Endothelial cell of umbilical vein (primary cell): Measurements from ENCODE around the gene NKD2. TPM values are rescaled to one million over a fixed set of nuclear protein-coding genes. Genes with fewer than 3 reads are reported as not detected.

Experiments
- BruUV-seq: library from RNA; stranded (reverse); fragments of 400-500 nt; replicated peaks from 2 replicates; lab custom pipeline; 2021; lab: Mats Ljungman, UMichigan
- CTCF ChIA-PET: fragments of 300-600, 350-600 bp; sonication (Branson Sonifier 250); formaldehyde crosslinking; loops from one replicate; lab custom pipeline; 2021; ENCODE audit warnings: antibody characterized with exemption, inconsistent platforms; lab: Charles Lee
- POLR2A ChIA-PET: fragments of 300-600, 350-600 bp; sonication (Branson Sonifier 250); formaldehyde crosslinking; loops from one replicate; lab custom pipeline; 2021; ENCODE audit warnings: antibody characterized with exemption, inconsistent platforms; lab: Charles Lee
- DNase-seq: peaks from one replicate; pipeline ENCODE4 v3.0.0-alpha.2; 2011; ENCODE audit warnings: low read depth, low spot score
- FAIRE-seq: peaks from 2 replicates; lab custom pipeline; 2011; peaks lifted over from hg19 to GRCh38; lab: Jason Lieb, UNC
- H2AFZ ChIP-seq: 2 replicates; pipeline ENCODE4 v1.6.0; 2012; ENCODE audit warnings: low read depth, low read length, control low read depth, inconsistent platforms
- H3K27ac ChIP-seq: 2 replicates; pipeline ENCODE4 v1.5.1; 2011; ENCODE audit warnings: low read depth, mild to moderate bottlenecking, control low read depth, low read length, moderate library complexity; ENCODE audit not compliant: insufficient read depth
- H3K27me3 ChIP-seq, 2 experiments: 2 replicates each; pipeline versions ENCODE4 v1.6.0 to v1.6.1; 2011; ENCODE audit warnings: low read length in 2 of 2, mixed read lengths in 1 of 2; ENCODE audit not compliant: control insufficient read depth in 2 of 2, insufficient read depth in 2 of 2
- H3K36me3 ChIP-seq, 2 experiments: 2 replicates in 1 of 2; 3 replicates in 1 of 2; pipeline ENCODE4 v1.5.1; 2011; ENCODE audit warnings: low read length in 2 of 2, mild to moderate bottlenecking in 1 of 2, moderate library complexity in 1 of 2; ENCODE audit not compliant: control insufficient read depth in 2 of 2, insufficient read depth in 2 of 2; ENCODE audit errors: extremely low read depth in 1 of 2
- H3K4me1 ChIP-seq: 3 replicates; pipeline ENCODE4 v1.5.1; 2011; ENCODE audit warnings: mild to moderate bottlenecking, low read length; ENCODE audit not compliant: control insufficient read depth, insufficient read depth; ENCODE audit errors: extremely low read depth
- H3K4me2 ChIP-seq: 2 replicates; pipeline ENCODE4 v1.6.1; 2011; ENCODE audit warnings: low read length, control low read depth, mixed read lengths; ENCODE audit not compliant: insufficient read depth
- H3K4me3 ChIP-seq, 3 experiments: fragments of 200-600 bp in 1 of 3; sonication (generic), shearing (Covaris generic) in 1 of 3; replicated peaks in 1 of 3; 2 replicates each; pipeline ENCODE4 v1.5.1; 2011 to 2016; ENCODE audit warnings: control low read depth in 3 of 3, low read length in 3 of 3, mild to moderate bottlenecking in 2 of 3, inconsistent platforms in 1 of 3, low read depth in 1 of 3, moderate library complexity in 1 of 3; ENCODE audit not compliant: insufficient read depth in 1 of 3
- H3K79me2 ChIP-seq: 2 replicates; pipeline ENCODE4 v1.6.0; 2012; ENCODE audit warnings: low read length, inconsistent platforms; ENCODE audit not compliant: control insufficient read depth, insufficient read depth
- H3K9ac ChIP-seq: replicated peaks from 2 replicates; pipeline ENCODE3; 2011; ENCODE audit warnings: low read length, control low read depth; ENCODE audit not compliant: insufficient read depth; ENCODE audit errors: extremely low read depth
- H3K9me1 ChIP-seq: replicated peaks from 3 replicates; pipeline ENCODE4 v1.6.0; 2011; ENCODE audit warnings: mild to moderate bottlenecking, low read length; ENCODE audit not compliant: control insufficient read depth, insufficient read depth; ENCODE audit errors: extremely low read depth
- H3K9me3 ChIP-seq: replicated peaks from 2 replicates; pipeline ENCODE4 v1.5.1; 2012; ENCODE audit warnings: low read length, inconsistent platforms; ENCODE audit not compliant: control insufficient read depth, insufficient read depth
- H4K20me1 ChIP-seq: replicated peaks from 2 replicates; pipeline ENCODE3; 2011; ENCODE audit warnings: mild to moderate bottlenecking, low read length; ENCODE audit not compliant: control insufficient read depth, insufficient read depth; ENCODE audit errors: extremely low read depth
- CTCF ChIP-seq, 2 donors: IDR thresholded peaks; 1 replicate in 1 of 2; 2 replicates in 1 of 2; pipeline ENCODE4 v1.5.1; 2011; ENCODE audit warnings: low read length in 2 of 2, mild to moderate bottlenecking in 2 of 2, moderate library complexity in 2 of 2, control low read depth in 1 of 2, inconsistent platforms in 1 of 2, low read depth in 1 of 2; ENCODE audit not compliant: insufficient read depth in 1 of 2; ENCODE audit errors: extremely low read depth in 1 of 2
- EZH2 ChIP-seq: IDR thresholded peaks from 2 replicates; pipeline ENCODE4 v1.6.1; 2012; ENCODE audit warnings: borderline replicate concordance, low read depth, mild to moderate bottlenecking, moderate library complexity, low read length, inconsistent platforms; ENCODE audit not compliant: severe bottlenecking
- FOS ChIP-seq: IDR thresholded peaks from 2 replicates; pipeline ENCODE4 v1.6.1; 2011; ENCODE audit warnings: mild to moderate bottlenecking, low read length, moderate library complexity, borderline replicate concordance; ENCODE audit not compliant: insufficient read depth
- GATA2 ChIP-seq: IDR thresholded peaks from 2 replicates; pipeline ENCODE4 v1.7.0; 2011; ENCODE audit warnings: low read depth, mild to moderate bottlenecking, moderate library complexity, mixed read lengths, low read length; ENCODE audit not compliant: insufficient read length, insufficient read depth
- JUN ChIP-seq: IDR thresholded peaks from 2 replicates; pipeline ENCODE4 v1.6.1; 2011; ENCODE audit warnings: borderline replicate concordance, low read depth; ENCODE audit not compliant: insufficient read length, insufficient read depth
- MAX ChIP-seq: IDR thresholded peaks from 2 replicates; pipeline ENCODE4 v1.6.1; 2011; ENCODE audit not compliant: insufficient read depth, insufficient read length
- MYC ChIP-seq: IDR thresholded peaks from one replicate; pipeline ENCODE4 v1.6.1; 2011; ENCODE audit warnings: mild to moderate bottlenecking, low read depth, low read length
- POLR2A ChIP-seq: IDR thresholded peaks from 2 replicates; pipeline ENCODE4 v1.6.1; 2012; ENCODE audit warnings: low read depth, mild to moderate bottlenecking, control low read depth, low read length
- POLR2AphosphoS5 ChIP-seq: IDR thresholded peaks from 2 replicates; pipeline ENCODE4 v1.6.1; 2012; ENCODE audit warnings: low read depth, mild to moderate bottlenecking, control low read depth, low read length, moderate library complexity; ENCODE audit not compliant: insufficient read depth
- dilution Hi-C: fragments of 300-500 bp; cut with MboI; formaldehyde crosslinking; loops from one replicate; pipeline ENCODE4 v1.15.0; 2019; ENCODE audit warnings: low sequenced_read_pairs; ENCODE audit not compliant: extremely low pct_ligation_motif_present
- intact Hi-C: fragments of 100-400 bp; cut with micrococcal nuclease; formaldehyde crosslinking; loops from one replicate; pipeline ENCODE4 v1.10.0; 2022
- polyA plus RNA-seq, 4 experiments: library from polyadenylated mRNA; depleted of rRNA in 3 of 4; stranded (reverse) in 3 of 4; unstranded in 1 of 4; fragments of >200 nt; gene quantifications; 2 replicates each; pipeline versions ENCODE4 v1.2.1 to v1.2.3, GENCODE V29; 2011 to 2012; ENCODE audit warnings: missing spikeins in 1 of 4
- total RNA-seq: library from RNA; stranded (reverse); gene quantifications from 2 replicates; pipeline ENCODE4 v1.2.3, GENCODE V29; 2021

NKD2 gene
- total and polyA plus RNA-seq, 2 donors (not counting 3 experiments of a cell fraction or from before 2014, with no cell fraction given), result 0.08 TPM; not detected in 1

GRCh38 chr5:963310-963672, 45.3 kb upstream of the NKD2 start:
- TF ChIP-seq GATA2 (no peak), POLR2AphosphoS5 (no peak), EZH2 (no peak), FOS (no peak), JUN (no peak), POLR2A (no peak), MYC (no peak), MAX (no peak), CTCF (IDR thresholded peaks at IDR 0.05; ENCODE audit: extremely low read depth in 1 of 2, insufficient read depth in 1 of 2, low read depth in 1 of 2, low read length in 2 of 2) (no peak)
- H3K79me2 ChIP-seq, result no peaks in the 10 kb centered on the region
- FAIRE-seq, result no peak
- H3K4me3 ChIP-seq, result no peak overlapping the region
- H3K27me3 ChIP-seq, result peaks cover 6 to 9% of the 10 kb centered on the region in 2 experiments
- no peak overlapping the region for H2AFZ ChIP-seq
- no peak overlapping the region for H3K4me2 ChIP-seq
- no TSS peak for BruUV-seq
- H3K4me1 ChIP-seq, result no peaks in the 10 kb centered on the region
- no peaks in the 10 kb centered on the region for H3K9me1 ChIP-seq
- ChIA-PET POLR2A (no interaction called here), CTCF (no interaction called here)
- H4K20me1 ChIP-seq, result no peaks in the 10 kb centered on the region
- no peaks in the 10 kb centered on the region for H3K9me3 ChIP-seq
- DNase-seq, result no peak
- no peak overlapping the region for H3K9ac ChIP-seq
- dilution Hi-C loops (no loop called here), intact Hi-C loops (no loop called here)
- no peak overlapping the region for H3K27ac ChIP-seq
- no peaks in the 10 kb centered on the region for H3K36me3 ChIP-seq
